ENCODE data around the gene ARCN1.

- TF ChIP-seq ZFP3 (CRISPR knock-in tag; IDR thresholded peaks at IDR 0.05) (no peak), ARNTL (CRISPR knock-in tag; IDR thresholded peaks at IDR 0.05; ENCODE audit: borderline replicate concordance, low read depth) (no peak), BACH2 (CRISPR knock-in tag; IDR thresholded peaks at IDR 0.05; ENCODE audit: borderline replicate concordance) (no peak), OSR1 (CRISPR knock-in tag; IDR thresholded peaks at IDR 0.05) (no peak), CSRNP3 (CRISPR knock-in tag; IDR thresholded peaks at IDR 0.05) (no peak), ZC3H10 (CRISPR knock-in tag; IDR thresholded peaks at IDR 0.05) (no peak), PPARA (CRISPR knock-in tag; IDR thresholded peaks at IDR 0.05; ENCODE audit: borderline replicate concordance) (no peak), CSDC2 (CRISPR knock-in tag; IDR thresholded peaks at IDR 0.05) (no peak)
These were observed 25.3 kb downstream of the ARCN1 start for GRCh38 chr11:118597556-118597955.
